ENCODE results near the gene PTOV1. TPM values are rescaled to one million over a fixed set of nuclear protein-coding genes. Genes with fewer than 3 reads are reported as not detected.

The PTOV1 gene
- total RNA-seq, 1 donor from 2014 or later, result 137 TPM

GRCh38 chr19:49857838-49858087, 6.8 kb downstream of the PTOV1 start:
- DNase-seq (ENCODE audit: extremely low read depth, low read depth, low spot score), result no peak

GRCh38 chr19:49858088-49858985, 7.4 kb downstream of the PTOV1 start:
- DNase-seq (ENCODE audit: extremely low read depth, low read depth, low spot score), result no peak

GRCh38 chr19:49859682-49860335, 8.8 kb downstream of the PTOV1 start:
- DNase-seq (ENCODE audit: extremely low read depth, low read depth, low spot score), result no peak

GRCh38 chr19:49860336-49861102, 9.6 kb downstream of the PTOV1 start:
- no peak for DNase-seq (ENCODE audit: extremely low read depth, low read depth, low spot score)

GRCh38 chr19:49861107-49861506, 10.1 kb downstream of the PTOV1 start:
- no peak for DNase-seq (ENCODE audit: extremely low read depth, low read depth, low spot score)

GRCh38 chr19:49861541-49862378, 10.8 kb downstream of the PTOV1 start:
- no peak for DNase-seq (ENCODE audit: extremely low read depth, low read depth, low spot score)

- no peak for DNase-seq (ENCODE audit: extremely low read depth, low read depth, low spot score)
Observed at GRCh38 chr19:49862391-49863253, 11.7 kb downstream of the PTOV1 start.

GRCh38 chr19:49863254-49863934, 12.4 kb downstream of the PTOV1 start:
- DNase-seq (ENCODE audit: extremely low read depth, low read depth, low spot score), result no peak

- no peak for DNase-seq (ENCODE audit: extremely low read depth, low read depth, low spot score)
Observed at GRCh38 chr19:49863935-49864320, 13.0 kb downstream of the PTOV1 start.

- DNase-seq (ENCODE audit: extremely low read depth, low read depth, low spot score), result no peak
Observed at GRCh38 chr19:49864890-49865289, 13.9 kb downstream of the PTOV1 start.

GRCh38 chr19:49866933-49867782, 16.2 kb downstream of the PTOV1 start, which contains the start of gene PNKP:
Gene PNKP (minus strand): TSS chr19:49867576. CDS start chr19:49867204, 372 bp downstream.
- no peak for DNase-seq (ENCODE audit: extremely low read depth, low read depth, low spot score)

GRCh38 chr19:49869009-49869483, 18.1 kb downstream of the PTOV1 start:
- DNase-seq (ENCODE audit: extremely low read depth, low read depth, low spot score), result no peak

- peak; percentile 99 for DNase-seq (ENCODE audit: extremely low read depth, low read depth, low spot score)
Observed at GRCh38 chr19:49869484-49870308, 18.7 kb downstream of the PTOV1 start.

GRCh38 chr19:49870309-49870901, 19.4 kb downstream of the PTOV1 start:
- DNase-seq (ENCODE audit: extremely low read depth, low read depth, low spot score), result no peak

- DNase-seq (ENCODE audit: extremely low read depth, low read depth, low spot score), result no peak
Observed at GRCh38 chr19:49871349-49871985, 20.5 kb downstream of the PTOV1 start.

Measured in glomerular endothelial cell (primary cell).